ENCODE results near the gene CCDC154.
"Not testable (repeated sequence)": the region's sequence is repeated elsewhere in the genome, so short reads cannot be mapped to it uniquely, and the experiment has no call there.

The CCDC154 gene

GRCh38 chr16:1474082-1474795 is 29.9 kb upstream of the CCDC154 start:
- no peak for DNase-seq (ENCODE audit: low read depth, low spot score)

- DNase-seq (ENCODE audit: low read depth, low spot score): no peak
Observed at GRCh38 chr16:1472974-1473373, 28.6 kb upstream of the CCDC154 start.

GRCh38 chr16:1471569-1472194 is 27.3 kb upstream of the CCDC154 start:
- no peak for DNase-seq (ENCODE audit: low read depth, low spot score)

GRCh38 chr16:1470481-1471251 is 26.3 kb upstream of the CCDC154 start:
- no peak for DNase-seq (ENCODE audit: low read depth, low spot score)

GRCh38 chr16:1469693-1470201 is 25.4 kb upstream of the CCDC154 start:
- DNase-seq (ENCODE audit: low read depth, low spot score): no peak

GRCh38 chr16:1469141-1469540 is 24.8 kb upstream of the CCDC154 start:
- not testable (repeated sequence) for DNase-seq (ENCODE audit: low read depth, low spot score)

- no peak for DNase-seq (ENCODE audit: low read depth, low spot score)
Observed at GRCh38 chr16:1468426-1468810, 24.1 kb upstream of the CCDC154 start.

- no peak for DNase-seq (ENCODE audit: low read depth, low spot score)
Observed at GRCh38 chr16:1466968-1467521, 22.7 kb upstream of the CCDC154 start.

- DNase-seq (ENCODE audit: low read depth, low spot score): no peak
Observed at GRCh38 chr16:1466054-1466453, 21.7 kb upstream of the CCDC154 start.

GRCh38 chr16:1465567-1465915 is 21.2 kb upstream of the CCDC154 start:
- DNase-seq (ENCODE audit: low read depth, low spot score): no peak

- no peak for DNase-seq (ENCODE audit: low read depth, low spot score)
Observed at GRCh38 chr16:1464894-1465566, 20.7 kb upstream of the CCDC154 start.

GRCh38 chr16:1464196-1464893 is 20.0 kb upstream of the CCDC154 start:
- no peak for DNase-seq (ENCODE audit: low read depth, low spot score)

- DNase-seq (ENCODE audit: low read depth, low spot score): no peak
Observed at GRCh38 chr16:1461146-1461545, 16.8 kb upstream of the CCDC154 start.

- DNase-seq (ENCODE audit: low read depth, low spot score): no peak
Observed at GRCh38 chr16:1460602-1461138, 16.3 kb upstream of the CCDC154 start.

GRCh38 chr16:1459967-1460366 is 15.6 kb upstream of the CCDC154 start:
- no peak for DNase-seq (ENCODE audit: low read depth, low spot score)

GRCh38 chr16:1458977-1459341 is 14.6 kb upstream of the CCDC154 start:
- DNase-seq (ENCODE audit: low read depth, low spot score): no peak

GRCh38 chr16:1458336-1458976 is 14.1 kb upstream of the CCDC154 start:
- DNase-seq (ENCODE audit: low read depth, low spot score): no peak

GRCh38 chr16:1457489-1458245 is 13.3 kb upstream of the CCDC154 start:
- no peak for DNase-seq (ENCODE audit: low read depth, low spot score)

- DNase-seq (ENCODE audit: low read depth, low spot score): no peak
Observed at GRCh38 chr16:1456951-1457350, 12.6 kb upstream of the CCDC154 start.

All from smooth muscle cell of the brain vasculature (primary cell).